RWPE2 (cell line): Measurements from ENCODE around the gene CTSZ.

ENCODE experiments used
- ATAC-seq: fragments of 200-7000 bp; cut with Tn5 transposase; 3 replicates; pipeline ENCODE4 v1.9.1; 2021; ENCODE audit warnings: low read depth
- DNase-seq: peaks from one replicate; pipeline ENCODE4 v3.0.0-alpha.2; 2020; ENCODE audit warnings: low spot score
- H3K27ac ChIP-seq: fragments of 450-650 bp; 2 replicates; pipeline ENCODE4 v1.5.1; 2017; ENCODE audit warnings: mild to moderate bottlenecking; ENCODE audit not compliant: poor library complexity, severe bottlenecking
- H3K27me3 ChIP-seq: fragments of 250-450 bp; sonication (Bioruptor Pico); 2 replicates; pipeline ENCODE4 v1.5.1; 2021; ENCODE audit warnings: mild to moderate bottlenecking, moderate library complexity; ENCODE audit not compliant: insufficient read depth, poor library complexity, severe bottlenecking
- H3K36me3 ChIP-seq: fragments of 250-450 bp; sonication (Bioruptor Pico); 2 replicates; pipeline ENCODE4 v1.5.1; 2020; ENCODE audit warnings: low read depth, mild to moderate bottlenecking, moderate library complexity
- H3K4me1 ChIP-seq: fragments of 250-450 bp; sonication (Bioruptor Pico); 2 replicates; pipeline ENCODE4 v1.5.1; 2021; ENCODE audit warnings: mild to moderate bottlenecking, moderate library complexity; ENCODE audit not compliant: insufficient read depth, poor library complexity, severe bottlenecking
- H3K4me3 ChIP-seq: fragments of 250-450 bp; sonication (Bioruptor Pico); 2 replicates; pipeline ENCODE4 v1.5.1; 2021; ENCODE audit warnings: mild to moderate bottlenecking, moderate library complexity; ENCODE audit not compliant: severe bottlenecking
- H3K9me3 ChIP-seq: fragments of 250-450 bp; sonication (Bioruptor Pico); 2 replicates; pipeline ENCODE4 v1.5.1; 2021; ENCODE audit warnings: mild to moderate bottlenecking, moderate library complexity; ENCODE audit not compliant: severe bottlenecking
- TF ChIP-seq, protein P1 (sequence below): fragments of 450-650 bp; IDR thresholded peaks from one replicate; pipeline ENCODE4 v1.5.1; 2017; ENCODE audit warnings: mild to moderate bottlenecking, moderate library complexity; ENCODE audit not compliant: poor library complexity, severe bottlenecking

Gene CTSZ

DNA sequence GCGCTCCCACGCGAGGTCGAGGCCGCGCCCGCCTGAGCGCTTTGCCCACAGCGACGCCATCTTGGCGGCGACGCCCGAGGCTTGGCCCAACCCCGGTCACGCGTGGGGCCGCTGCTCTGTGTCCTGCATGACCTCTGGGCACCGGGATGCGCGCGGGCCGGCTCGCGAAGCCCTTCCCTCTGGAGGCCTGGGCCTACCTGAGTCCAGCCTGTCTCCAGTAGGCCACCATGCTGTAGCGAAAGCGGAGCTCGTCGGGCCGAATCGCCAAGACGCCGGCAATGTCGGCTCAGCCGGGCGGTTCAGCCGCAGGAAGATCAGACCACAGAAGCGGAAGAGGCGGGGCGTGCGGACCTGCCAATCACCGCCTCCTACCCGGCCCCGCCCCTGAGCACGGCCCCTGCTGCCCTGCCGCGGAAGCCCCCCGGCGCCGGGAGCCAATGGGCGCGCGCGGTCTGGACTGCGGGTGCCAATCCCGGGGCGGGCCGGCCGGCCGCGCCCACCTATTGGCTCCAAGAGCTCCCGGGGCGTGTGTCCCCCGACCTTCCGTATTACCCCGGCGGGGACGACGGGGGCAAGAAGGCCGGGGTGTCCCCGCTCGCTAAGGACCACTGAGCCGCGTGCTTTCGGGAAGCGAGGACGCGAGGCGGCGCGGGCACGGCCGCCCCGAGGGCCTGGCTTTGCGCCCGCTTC, 25.1 kb upstream of the CTSZ start, which contains the start of gene ATP5F1E:
TSS of gene ATP5F1E (minus strand) at position 313 of the 690 bp plus-strand sequence. CDS start at position 229, 84 bp downstream.
- Histone ChIP-seq H3K9me3 (no peaks in the 10 kb centered on the region), H3K27ac (peak within 1 kb of the TSS; percentile 59), H3K4me1 (peaks cover 44% of the 10 kb centered on the region), H3K27me3 (no peaks in the 10 kb centered on the region), H3K4me3 (peak within 1 kb of the TSS; percentile 68), H3K36me3 (peaks cover 82% of the 10 kb centered on the region)
- DNase-seq: peak; percentile 100
- TF ChIP-seq, protein P1, sequence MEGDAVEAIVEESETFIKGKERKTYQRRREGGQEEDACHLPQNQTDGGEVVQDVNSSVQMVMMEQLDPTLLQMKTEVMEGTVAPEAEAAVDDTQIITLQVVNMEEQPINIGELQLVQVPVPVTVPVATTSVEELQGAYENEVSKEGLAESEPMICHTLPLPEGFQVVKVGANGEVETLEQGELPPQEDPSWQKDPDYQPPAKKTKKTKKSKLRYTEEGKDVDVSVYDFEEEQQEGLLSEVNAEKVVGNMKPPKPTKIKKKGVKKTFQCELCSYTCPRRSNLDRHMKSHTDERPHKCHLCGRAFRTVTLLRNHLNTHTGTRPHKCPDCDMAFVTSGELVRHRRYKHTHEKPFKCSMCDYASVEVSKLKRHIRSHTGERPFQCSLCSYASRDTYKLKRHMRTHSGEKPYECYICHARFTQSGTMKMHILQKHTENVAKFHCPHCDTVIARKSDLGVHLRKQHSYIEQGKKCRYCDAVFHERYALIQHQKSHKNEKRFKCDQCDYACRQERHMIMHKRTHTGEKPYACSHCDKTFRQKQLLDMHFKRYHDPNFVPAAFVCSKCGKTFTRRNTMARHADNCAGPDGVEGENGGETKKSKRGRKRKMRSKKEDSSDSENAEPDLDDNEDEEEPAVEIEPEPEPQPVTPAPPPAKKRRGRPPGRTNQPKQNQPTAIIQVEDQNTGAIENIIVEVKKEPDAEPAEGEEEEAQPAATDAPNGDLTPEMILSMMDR: no peak
- peak; percentile 96 for ATAC-seq

DNA sequence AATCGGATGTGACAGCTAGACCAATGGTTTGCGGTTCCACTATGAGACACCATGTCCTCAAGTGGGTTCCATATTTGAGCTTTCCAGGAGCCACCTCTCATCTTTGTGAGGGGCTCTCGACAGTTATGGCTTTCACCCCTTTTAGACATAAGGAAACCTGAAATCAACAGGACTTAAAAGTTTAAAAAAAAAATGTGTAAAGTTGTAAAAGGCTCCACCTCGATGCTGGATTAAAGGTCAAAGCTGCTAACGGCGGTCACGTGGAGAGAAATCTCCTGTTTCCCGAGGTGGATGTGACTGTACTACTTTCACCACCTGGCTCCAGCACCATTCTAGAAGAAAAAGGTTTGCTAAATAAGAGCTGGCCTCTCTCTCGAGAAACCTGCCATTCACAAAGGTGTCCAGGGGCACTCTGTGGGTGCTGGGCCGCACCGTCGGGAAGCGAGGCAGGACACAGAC, 24.5 kb upstream of the CTSZ start:
- peak overlapping the region; percentile 68 for H3K4me3 ChIP-seq
- peak; percentile 19 for DNase-seq
- H3K27ac ChIP-seq: peak overlapping the region; percentile 59
- peak; percentile 10; the same call in 2 of the 3 replicates for ATAC-seq
- TF ChIP-seq, protein P1: no peak
- peaks cover 44% of the 10 kb centered on the region for H3K4me1 ChIP-seq
- H3K27me3 ChIP-seq: no peaks in the 10 kb centered on the region
- H3K9me3 ChIP-seq: no peaks in the 10 kb centered on the region
- H3K36me3 ChIP-seq: peaks cover 82% of the 10 kb centered on the region

DNA sequence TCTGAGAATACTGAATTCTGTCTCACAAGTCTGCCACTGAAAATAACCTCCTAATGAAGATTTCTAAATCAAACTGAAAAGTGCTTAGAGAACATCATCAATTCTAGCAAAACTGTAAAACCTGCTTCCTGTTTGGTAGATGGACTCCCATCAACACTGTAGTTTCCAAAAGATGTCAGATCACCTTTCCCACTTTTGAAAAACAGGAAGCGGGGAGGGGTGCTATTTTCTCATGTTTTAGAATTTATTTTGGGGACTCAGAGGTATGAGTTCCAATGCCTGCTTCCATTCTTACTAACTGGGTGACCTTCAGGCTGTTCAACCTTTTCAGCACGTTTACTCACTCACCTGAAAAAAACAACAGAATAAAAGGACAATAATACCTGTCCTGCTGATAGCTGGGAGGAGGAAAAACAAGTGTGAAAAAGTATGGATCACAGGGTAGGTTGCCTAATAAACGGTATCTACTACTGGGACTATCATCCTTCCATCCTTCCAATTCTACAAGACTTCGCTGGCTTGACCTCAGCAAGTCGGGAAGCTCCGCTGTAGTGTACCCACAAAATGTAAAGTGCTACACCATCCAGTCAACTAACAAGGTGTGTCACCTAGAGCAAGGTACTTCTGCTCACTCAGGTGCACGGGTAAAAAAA, 24.0 kb upstream of the CTSZ start:
- Histone ChIP-seq H3K9me3 (no peaks in the 10 kb centered on the region), H3K4me3 (peak overlapping the region; percentile 68), H3K36me3 (peaks cover 82% of the 10 kb centered on the region), H3K4me1 (peaks cover 44% of the 10 kb centered on the region), H3K27ac (peak overlapping the region; percentile 59), H3K27me3 (no peaks in the 10 kb centered on the region)
- TF ChIP-seq, protein P1: no peak
- ATAC-seq (no peak), DNase-seq (no peak)

DNA sequence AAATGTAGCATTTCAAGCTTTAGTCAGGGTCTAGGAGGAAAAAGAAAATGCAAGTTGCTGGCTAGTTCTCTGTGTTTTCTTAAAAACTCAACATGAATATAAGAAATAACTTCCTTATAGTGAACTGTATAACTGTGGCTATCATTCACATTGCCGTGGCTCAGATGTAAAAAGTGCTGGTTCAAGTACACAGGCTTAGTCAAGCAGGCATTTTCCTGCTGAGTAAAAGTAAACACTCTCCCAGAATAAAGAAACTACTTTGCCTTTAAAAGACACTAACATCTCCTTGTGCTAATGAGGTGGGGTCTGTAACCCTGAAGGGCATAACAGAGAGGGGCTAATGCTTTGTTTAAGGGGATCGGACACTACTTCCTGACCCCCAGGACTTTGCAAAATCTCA, 21.8 kb upstream of the CTSZ start:
- Histone ChIP-seq H3K36me3 (peaks cover 86% of the 10 kb centered on the region), H3K27me3 (no peaks in the 10 kb centered on the region), H3K4me3 (peak overlapping the region; percentile 3), H3K9me3 (no peaks in the 10 kb centered on the region), H3K27ac (peak overlapping the region; percentile 1), H3K4me1 (peaks cover 44% of the 10 kb centered on the region)
- TF ChIP-seq, protein P1: no peak
- DNase-seq (peak; percentile 15), ATAC-seq (no peak)
